ENCODE measurements around the gene SDHD.

DNA sequence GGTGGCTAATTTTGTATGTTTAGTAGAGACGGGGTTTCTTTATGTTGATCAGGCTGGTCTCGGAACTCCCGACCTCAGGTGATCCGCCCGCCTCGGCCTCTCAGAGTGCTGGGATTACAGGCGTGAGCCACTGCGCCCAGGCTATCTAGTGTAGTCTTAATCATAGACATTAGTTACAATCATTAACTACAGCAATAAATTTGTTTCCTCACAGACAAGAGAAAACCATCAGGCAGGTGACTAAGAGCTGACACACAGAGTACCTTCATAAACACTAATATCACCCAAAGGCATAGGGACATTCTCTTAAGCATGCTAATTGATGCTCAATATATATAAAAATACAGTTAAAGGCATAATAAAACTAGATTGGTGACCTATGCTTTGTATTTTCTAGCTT, 19.4 kb downstream of the SDHD start:
- TF ChIP-seq, protein P1, sequence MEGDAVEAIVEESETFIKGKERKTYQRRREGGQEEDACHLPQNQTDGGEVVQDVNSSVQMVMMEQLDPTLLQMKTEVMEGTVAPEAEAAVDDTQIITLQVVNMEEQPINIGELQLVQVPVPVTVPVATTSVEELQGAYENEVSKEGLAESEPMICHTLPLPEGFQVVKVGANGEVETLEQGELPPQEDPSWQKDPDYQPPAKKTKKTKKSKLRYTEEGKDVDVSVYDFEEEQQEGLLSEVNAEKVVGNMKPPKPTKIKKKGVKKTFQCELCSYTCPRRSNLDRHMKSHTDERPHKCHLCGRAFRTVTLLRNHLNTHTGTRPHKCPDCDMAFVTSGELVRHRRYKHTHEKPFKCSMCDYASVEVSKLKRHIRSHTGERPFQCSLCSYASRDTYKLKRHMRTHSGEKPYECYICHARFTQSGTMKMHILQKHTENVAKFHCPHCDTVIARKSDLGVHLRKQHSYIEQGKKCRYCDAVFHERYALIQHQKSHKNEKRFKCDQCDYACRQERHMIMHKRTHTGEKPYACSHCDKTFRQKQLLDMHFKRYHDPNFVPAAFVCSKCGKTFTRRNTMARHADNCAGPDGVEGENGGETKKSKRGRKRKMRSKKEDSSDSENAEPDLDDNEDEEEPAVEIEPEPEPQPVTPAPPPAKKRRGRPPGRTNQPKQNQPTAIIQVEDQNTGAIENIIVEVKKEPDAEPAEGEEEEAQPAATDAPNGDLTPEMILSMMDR (IDR thresholded peaks at IDR 0.05; ENCODE audit: borderline replicate concordance, extremely low read depth, low read length, poor library complexity, severe bottlenecking), result no peak
- no peak for TF ChIP-seq EZH2 (IDR thresholded peaks at IDR 0.05; ENCODE audit: borderline replicate concordance, low read depth, low read length, severe bottlenecking)

All from DND-41 (cell line).